HG02938 (cell line): ENCODE measurements around the gene ZGPAT.
"Not testable (repeated sequence)": the region's sequence is repeated elsewhere in the genome, so short reads cannot be mapped to it uniquely, and the experiment has no call there.

Experiments
- ATAC-seq: cut with Tn5 transposase; IDR thresholded peaks from one replicate; pipeline ENCODE4 v1.9.1; 2021; ENCODE audit warnings: mild to moderate bottlenecking, moderate library complexity; ENCODE audit not compliant: unreplicated experiment

The ZGPAT gene, protein sequence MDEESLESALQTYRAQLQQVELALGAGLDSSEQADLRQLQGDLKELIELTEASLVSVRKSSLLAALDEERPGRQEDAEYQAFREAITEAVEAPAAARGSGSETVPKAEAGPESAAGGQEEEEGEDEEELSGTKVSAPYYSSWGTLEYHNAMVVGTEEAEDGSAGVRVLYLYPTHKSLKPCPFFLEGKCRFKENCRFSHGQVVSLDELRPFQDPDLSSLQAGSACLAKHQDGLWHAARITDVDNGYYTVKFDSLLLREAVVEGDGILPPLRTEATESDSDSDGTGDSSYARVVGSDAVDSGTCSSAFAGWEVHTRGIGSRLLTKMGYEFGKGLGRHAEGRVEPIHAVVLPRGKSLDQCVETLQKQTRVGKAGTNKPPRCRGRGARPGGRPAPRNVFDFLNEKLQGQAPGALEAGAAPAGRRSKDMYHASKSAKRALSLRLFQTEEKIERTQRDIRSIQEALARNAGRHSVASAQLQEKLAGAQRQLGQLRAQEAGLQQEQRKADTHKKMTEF

GRCh38 chr20:63707558-63708300 lies at the start of gene ZGPAT, which contains the start of gene ARFRP1:
Gene ZGPAT, plus strand, starts transcription at chr20:63708039. Its CDS starts 542 bp downstream, at chr20:63708581.
Gene ARFRP1, minus strand, starts transcription at chr20:63707976. Its CDS starts 885 bp downstream, at chr20:63707091.
- peak; percentile 39 for ATAC-seq

DNA sequence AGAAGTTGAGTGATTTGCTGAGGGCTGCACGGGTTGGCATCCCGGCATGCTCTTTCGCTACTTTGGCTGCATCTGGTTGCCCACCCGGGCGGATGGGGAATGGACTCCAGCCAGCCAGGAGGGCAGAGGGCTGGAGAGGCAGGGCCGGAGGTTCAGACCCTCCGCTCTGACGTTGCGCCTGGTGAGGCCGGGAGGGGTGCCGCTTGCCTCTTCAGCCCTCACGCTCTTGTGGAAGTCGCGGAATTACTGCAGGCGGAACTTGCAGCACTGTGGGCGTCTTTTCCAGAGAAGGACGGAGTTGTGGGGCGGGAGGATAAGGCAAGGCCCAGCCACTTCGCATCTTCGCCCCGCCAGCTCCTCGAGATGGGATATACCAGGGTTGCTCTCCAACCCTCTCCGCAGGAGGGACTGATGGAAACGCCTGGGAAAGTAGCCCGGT lies 49.1 kb upstream of the ZGPAT start:
- ATAC-seq: no peak

DNA sequence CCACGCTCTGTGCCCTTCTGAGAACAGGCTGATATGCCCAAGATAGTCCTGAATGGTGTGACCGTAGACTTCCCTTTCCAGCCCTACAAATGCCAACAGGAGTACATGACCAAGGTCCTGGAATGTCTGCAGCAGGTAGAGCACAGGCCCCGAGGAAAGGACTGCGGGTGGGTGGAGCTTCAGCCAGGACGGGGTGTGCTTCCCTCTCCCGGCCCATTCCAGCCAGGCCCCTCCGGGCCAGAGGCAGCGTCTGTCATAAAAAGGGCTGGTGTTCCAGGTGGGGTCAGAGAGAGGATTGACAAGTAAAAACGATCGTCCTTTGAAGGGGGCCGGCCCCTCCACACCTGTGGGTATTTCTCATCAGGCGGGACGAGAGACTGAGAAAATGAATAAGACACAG lies 48.5 kb upstream of the ZGPAT start:
- ATAC-seq: no peak

DNA sequence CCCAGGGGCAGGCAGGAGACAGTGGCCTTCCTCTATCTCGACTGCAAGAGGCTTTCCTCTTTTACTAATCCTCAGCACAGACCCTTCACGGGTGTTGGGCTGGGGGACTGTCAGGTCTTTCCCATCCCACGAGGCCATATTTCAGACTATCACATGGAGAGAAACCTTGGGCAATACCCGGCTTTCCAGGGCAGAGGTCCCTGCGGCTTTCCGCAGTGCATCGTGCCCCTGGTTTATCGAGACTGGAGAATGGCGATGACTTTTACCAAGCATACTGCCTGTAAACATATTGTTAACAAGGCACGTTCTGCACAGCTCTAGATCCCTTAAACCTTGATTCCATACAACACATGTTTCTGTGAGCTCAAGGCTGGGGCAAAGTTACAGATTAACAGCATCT lies 47.7 kb upstream of the ZGPAT start:
- ATAC-seq: not testable (repeated sequence)

DNA sequence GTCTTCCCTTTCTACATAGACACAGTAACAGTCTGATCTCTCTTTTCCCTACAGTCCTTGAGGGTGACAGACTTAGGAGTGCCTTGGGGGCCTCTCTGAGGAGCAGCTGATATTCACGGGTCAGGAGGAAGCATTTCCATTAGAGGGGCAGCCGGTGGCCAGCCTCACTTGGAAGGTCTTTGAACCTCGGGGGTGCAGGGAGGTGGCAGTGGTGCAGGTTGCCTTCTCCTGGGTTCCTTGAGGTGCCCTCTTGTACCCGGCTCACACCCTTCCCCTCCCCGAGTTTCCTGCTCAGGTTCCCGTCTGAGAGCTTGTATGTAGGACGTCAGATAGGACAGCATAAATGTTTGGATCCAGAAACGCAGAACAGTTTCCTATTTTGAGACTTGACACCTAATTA lies 47.2 kb upstream of the ZGPAT start:
- ATAC-seq: no peak

- ATAC-seq: no peak
Measured at GRCh38 chr20:63661108-63661507, 46.7 kb upstream of the ZGPAT start.

- ATAC-seq: no peak
Measured at GRCh38 chr20:63661959-63662812, 45.7 kb upstream of the ZGPAT start.

GRCh38 chr20:63662813-63663189 lies 45.0 kb upstream of the ZGPAT start:
- no peak for ATAC-seq

DNA sequence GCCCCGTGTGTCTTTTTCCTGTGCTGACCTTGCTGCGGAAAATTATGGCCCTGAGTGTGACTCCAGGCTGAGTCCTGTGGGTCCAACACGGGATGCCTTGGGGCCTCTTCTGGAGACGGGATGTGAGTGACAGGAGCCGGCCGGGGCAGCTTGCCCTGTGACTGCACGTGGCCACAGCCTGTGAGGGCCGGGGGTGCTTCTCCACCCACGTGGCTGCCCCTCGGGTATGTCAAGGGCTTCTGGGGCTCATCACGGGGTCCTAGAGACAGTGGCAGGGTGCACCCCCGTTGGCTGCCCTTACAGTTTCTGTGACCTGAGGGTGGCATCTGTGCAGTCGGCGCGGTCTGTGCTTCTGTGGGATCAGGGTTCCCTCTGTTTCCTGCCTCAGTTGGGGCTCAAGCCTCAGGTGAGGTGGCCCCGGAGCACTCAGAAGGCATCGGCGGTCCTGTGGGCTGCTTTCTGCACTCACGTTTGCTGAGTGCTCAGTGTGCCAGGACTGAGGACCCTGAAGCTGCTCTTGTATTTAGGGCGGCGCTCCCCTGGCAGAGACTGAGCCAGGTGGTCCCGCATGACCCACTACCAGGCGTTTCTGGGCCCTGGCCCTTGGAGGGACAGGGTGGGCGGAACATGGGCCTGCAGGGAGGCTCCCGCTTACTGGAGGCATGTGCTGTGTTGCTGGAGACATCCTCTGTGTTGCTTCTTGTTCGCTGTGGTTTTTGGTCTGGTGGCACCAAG lies 44.3 kb upstream of the ZGPAT start:
- ATAC-seq: no peak

DNA sequence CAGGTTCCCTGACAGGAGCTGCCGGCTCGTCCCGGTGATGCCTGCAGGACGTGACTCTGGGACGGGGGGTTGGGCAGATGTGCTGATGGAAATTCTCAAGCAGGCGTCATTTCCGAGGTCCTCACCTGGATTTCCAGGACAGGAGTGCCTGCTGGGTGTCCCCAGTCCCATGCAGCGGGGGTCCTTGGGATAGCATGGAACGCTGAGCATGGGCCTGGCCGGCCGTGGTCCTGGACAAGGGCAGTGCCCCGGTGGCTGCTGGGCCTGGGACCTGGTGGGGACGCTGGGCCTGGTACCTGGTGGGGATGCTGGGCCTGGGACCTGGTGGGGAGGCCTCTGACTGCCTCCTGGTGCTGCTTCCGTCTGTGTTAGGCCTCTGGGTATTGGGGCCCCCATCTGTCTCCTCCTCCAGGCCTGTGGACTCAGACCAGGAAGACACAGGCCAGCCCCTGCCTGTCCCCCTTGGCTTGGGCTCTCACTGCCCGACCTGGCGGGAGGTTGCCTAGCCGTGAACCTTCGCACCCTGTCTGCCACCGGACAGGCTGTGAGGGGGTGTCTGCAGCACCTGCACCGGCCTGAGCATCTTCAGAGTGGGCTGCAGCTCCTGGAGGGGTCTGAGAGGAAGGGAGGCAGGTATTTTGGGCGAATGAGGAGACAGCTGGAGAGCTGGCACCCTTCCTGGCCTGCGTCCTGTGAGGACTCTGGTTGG lies 43.5 kb upstream of the ZGPAT start:
- no peak for ATAC-seq

GRCh38 chr20:63664861-63665594 lies 42.8 kb upstream of the ZGPAT start:
- no peak for ATAC-seq

DNA sequence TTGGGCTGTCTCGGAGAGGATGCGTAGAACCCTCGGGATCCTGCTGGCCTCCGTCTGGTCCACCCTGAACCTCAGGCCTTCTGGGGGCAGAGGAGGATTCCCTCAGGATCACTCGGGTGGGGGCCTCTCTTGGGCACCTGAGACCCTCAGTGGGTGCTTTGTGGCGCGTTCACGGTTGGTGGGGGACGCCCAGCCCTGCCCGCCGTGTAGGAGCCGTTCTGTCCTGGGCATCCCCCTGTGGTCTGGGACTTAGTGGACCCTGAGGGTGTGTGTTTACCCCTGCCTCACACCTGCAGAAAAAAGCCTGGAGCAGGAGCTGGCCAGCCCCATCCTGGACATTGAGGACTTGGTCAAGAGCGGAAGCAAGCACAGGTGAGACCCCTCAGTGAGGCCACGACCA lies 42.1 kb upstream of the ZGPAT start:
- ATAC-seq: no peak

- ATAC-seq: no peak
Measured at GRCh38 chr20:63667858-63668257, 40.0 kb upstream of the ZGPAT start.

- ATAC-seq: no peak
Measured at GRCh38 chr20:63668351-63668750, 39.5 kb upstream of the ZGPAT start.

DNA sequence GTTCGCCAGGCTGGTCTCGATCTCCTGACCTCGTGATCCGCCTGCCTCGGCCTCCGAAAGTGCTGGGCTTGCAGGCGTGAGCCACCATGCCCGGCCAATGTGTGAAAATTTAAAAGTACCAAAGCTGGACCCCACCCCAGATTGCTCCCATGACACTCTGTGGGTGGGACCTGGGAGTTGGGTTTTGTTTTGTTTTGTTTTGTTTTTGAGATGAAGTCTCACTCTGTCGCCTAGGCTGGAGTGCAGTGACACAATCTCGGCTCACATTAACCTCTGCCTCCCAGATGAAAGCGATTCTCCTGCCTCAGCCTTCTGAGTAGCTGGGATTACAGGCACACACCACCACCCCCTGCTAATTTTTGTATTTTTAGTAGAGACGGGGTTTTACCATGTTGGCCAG lies 36.1 kb upstream of the ZGPAT start:
- ATAC-seq: not testable (repeated sequence)

GRCh38 chr20:63672666-63673065 lies 35.2 kb upstream of the ZGPAT start:
- no peak for ATAC-seq

GRCh38 chr20:63673951-63674350 lies 33.9 kb upstream of the ZGPAT start:
- ATAC-seq: no peak

- ATAC-seq: no peak
Measured at GRCh38 chr20:63675681-63676368, 32.0 kb upstream of the ZGPAT start.
